ENCODE data around the gene SH3PXD2A. TPM values are rescaled to one million over a fixed set of nuclear protein-coding genes. Genes with fewer than 3 reads are reported as not detected.

SH3PXD2A gene
- total and polyA plus RNA-seq, 9 of the 15 experiments (the other 6 are each of a cell fraction or from before 2014, with no cell fraction given) = 0.41 to 9.3 (median 2.5) TPM

DNA sequence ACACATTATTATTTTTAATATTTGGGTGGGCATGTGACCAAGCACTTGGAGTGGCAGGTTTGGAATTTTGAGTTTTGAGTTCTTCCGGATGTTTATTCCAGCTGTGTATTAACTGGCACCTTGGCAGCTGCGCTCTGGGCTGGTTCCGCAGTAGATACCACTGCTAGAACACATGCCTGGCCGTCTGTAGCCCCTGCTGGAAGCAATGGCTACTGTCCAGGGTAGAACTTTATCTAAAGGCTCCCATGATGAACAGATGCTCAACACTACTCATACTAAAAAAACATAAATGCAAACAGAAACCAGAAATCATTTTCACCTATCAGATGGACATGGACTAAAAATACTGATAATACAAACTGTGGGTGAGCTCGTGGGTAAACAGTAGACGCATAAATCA is 19.4 kb upstream of the SH3PXD2A start:
- FAIRE-seq (no peak), DNase-seq (ENCODE audit: extremely low read depth in 1 of 4, low spot score in 3 of 4) (no peak), ATAC-seq (no peak)
- Histone ChIP-seq H3K79me2 (ENCODE audit: control insufficient read depth, insufficient read depth, low read length) (no peaks in the 10 kb centered on the region), H3K9me3 (replicated peaks; ENCODE audit: control insufficient read depth, insufficient read depth, low read depth, low read length) (no peaks in the 10 kb centered on the region), H3K9me1 (ENCODE audit: control insufficient read depth, insufficient read depth, low read length) (no peaks in the 10 kb centered on the region), H3K4me3 (no peak overlapping the region), H3K9ac (ENCODE audit: insufficient read depth in 1 of 2, low read depth in 2 of 2, low read length in 2 of 2) (no peak overlapping the region), H3K36me3 (ENCODE audit: control insufficient read depth, insufficient read depth, low read length) (no peaks in the 10 kb centered on the region), H3K4me2 (ENCODE audit: insufficient read depth, low read length) (no peak overlapping the region), H3K27me3 (ENCODE audit: control insufficient read depth in 2 of 2, insufficient read depth in 2 of 2, low read length in 2 of 2) (peaks cover 5 to 18% of the 10 kb centered on the region in 2 experiments; a peak in 3 of 5 replicates), H4K20me1 (replicated peaks; ENCODE audit: control insufficient read depth, insufficient read depth, low read length) (no peaks in the 10 kb centered on the region), H2AFZ (ENCODE audit: low read depth, low read length) (no peak overlapping the region), H3K27ac (ENCODE audit: extremely low read depth, low read depth, low read length) (no peak overlapping the region), H3K4me1 (replicated peaks in 1 of 2; ENCODE audit: control insufficient read depth in 2 of 2, insufficient read depth in 2 of 2, low read length in 2 of 2) (no peaks in the 10 kb centered on the region)
- WGBS (ENCODE audit: insufficient coverage, low coverage, missing lambda C conversion rate) = 21% methylated on average over 6 of the region's 6 CpGs
- no TSS peak for BruUV-seq (replicated peaks)
- ChIA-PET POLR2A (no interaction called here), CTCF (ENCODE audit: low intra/inter-chr PET ratio) (no interaction called here)
- TF ChIP-seq, protein P1, sequence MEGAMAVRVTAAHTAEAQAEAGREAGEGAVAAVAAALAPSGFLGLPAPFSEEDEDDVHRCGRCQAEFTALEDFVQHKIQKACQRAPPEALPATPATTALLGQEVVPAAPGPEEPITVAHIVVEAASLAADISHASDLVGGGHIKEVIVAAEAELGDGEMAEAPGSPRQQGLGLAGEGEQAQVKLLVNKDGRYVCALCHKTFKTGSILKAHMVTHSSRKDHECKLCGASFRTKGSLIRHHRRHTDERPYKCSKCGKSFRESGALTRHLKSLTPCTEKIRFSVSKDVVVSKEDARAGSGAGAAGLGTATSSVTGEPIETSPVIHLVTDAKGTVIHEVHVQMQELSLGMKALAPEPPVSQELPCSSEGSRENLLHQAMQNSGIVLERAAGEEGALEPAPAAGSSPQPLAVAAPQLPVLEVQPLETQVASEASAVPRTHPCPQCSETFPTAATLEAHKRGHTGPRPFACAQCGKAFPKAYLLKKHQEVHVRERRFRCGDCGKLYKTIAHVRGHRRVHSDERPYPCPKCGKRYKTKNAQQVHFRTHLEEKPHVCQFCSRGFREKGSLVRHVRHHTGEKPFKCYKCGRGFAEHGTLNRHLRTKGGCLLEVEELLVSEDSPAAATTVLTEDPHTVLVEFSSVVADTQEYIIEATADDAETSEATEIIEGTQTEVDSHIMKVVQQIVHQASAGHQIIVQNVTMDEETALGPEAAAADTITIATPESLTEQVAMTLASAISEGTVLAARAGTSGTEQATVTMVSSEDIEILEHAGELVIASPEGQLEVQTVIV (CRISPR knock-in tag; IDR thresholded peaks at IDR 0.05; ENCODE audit: borderline replicate concordance) = no peak
- TF ChIP-seq POLR2B (IDR thresholded peaks at IDR 0.05; ENCODE audit: low read depth, partially characterized antibody) = no peak
- in situ Hi-C loops (cut with MboI) = loop anchor here (25.0 kb wide), 1 partner anchor 287 kb away; no protein-coding TSS in a partner anchor
- intact Hi-C loops (cut with micrococcal nuclease) = no loop called here

All from K562 (cell line).